Mesendoderm (in vitro differentiated cells): Measurements from ENCODE around the gene ANLN.
A peak's percentile ranks its signal among the peaks of the same experiment; 100 is the strongest.
"Not testable (repeated sequence)": the region's sequence is repeated elsewhere in the genome, so short reads cannot be mapped to it uniquely, and the experiment has no call there.

ENCODE experiments used
- DNase-seq: peaks from one replicate; pipeline ENCODE4 v3.0.0; 2013
- H2AK5ac ChIP-seq: 2 replicates; pipeline ENCODE4 v1.6.1; 2013; ENCODE audit warnings: low read length, inconsistent platforms
- H2BK120ac ChIP-seq: 2 replicates; pipeline ENCODE4 v1.6.1; 2013; ENCODE audit warnings: low read depth, mild to moderate bottlenecking, low read length, moderate library complexity, mixed read lengths
- H2BK15ac ChIP-seq: replicated peaks from 2 replicates; pipeline ENCODE4 v1.6.1; 2013; ENCODE audit warnings: low read depth, mild to moderate bottlenecking, moderate library complexity
- H2BK5ac ChIP-seq: 2 replicates; pipeline ENCODE4 v1.6.1; 2013; ENCODE audit warnings: low read length, inconsistent platforms
- H3K18ac ChIP-seq: 2 replicates; pipeline ENCODE4 v1.6.1; 2013; ENCODE audit warnings: mild to moderate bottlenecking, low read length, mixed read lengths
- H3K23ac ChIP-seq: one replicate; pipeline ENCODE4 v1.6.1; 2013; ENCODE audit warnings: low read length
- H3K27ac ChIP-seq: 2 replicates; pipeline ENCODE4 v1.5.1; 2013; ENCODE audit warnings: low read depth, mild to moderate bottlenecking, inconsistent platforms, low read length, moderate library complexity
- H3K27me3 ChIP-seq: 2 replicates; pipeline ENCODE4 v1.6.1; 2013; ENCODE audit warnings: low read length, control low read depth, mild to moderate bottlenecking, inconsistent platforms; ENCODE audit not compliant: insufficient read depth, poor library complexity
- H3K36me3 ChIP-seq: 2 replicates; pipeline ENCODE4 v1.6.1; 2013; ENCODE audit warnings: low read length, inconsistent platforms; ENCODE audit not compliant: control insufficient read depth, insufficient read depth
- H3K4ac ChIP-seq: one replicate; pipeline ENCODE4 v1.6.1; 2013; ENCODE audit warnings: low read depth, mild to moderate bottlenecking, low read length, moderate library complexity
- H3K4me1 ChIP-seq: 2 replicates; pipeline ENCODE4 v1.6.1; 2013; ENCODE audit warnings: low read depth, low read length, inconsistent platforms; ENCODE audit not compliant: control insufficient read depth
- H3K4me2 ChIP-seq: 2 replicates; pipeline ENCODE4 v1.6.1; 2013; ENCODE audit warnings: low read length
- H3K4me3 ChIP-seq: 2 replicates; pipeline ENCODE4 v1.5.1; 2013; ENCODE audit warnings: mild to moderate bottlenecking, low read length
- H3K56ac ChIP-seq: one replicate; pipeline ENCODE4 v1.6.1; 2013; ENCODE audit warnings: low read length
- H3K79me1 ChIP-seq: 2 replicates; pipeline ENCODE4 v1.6.1; 2013; ENCODE audit warnings: low read length, inconsistent platforms
- H3K79me2 ChIP-seq: 2 replicates; pipeline ENCODE4 v1.6.1; 2013; ENCODE audit warnings: mild to moderate bottlenecking, low read length; ENCODE audit not compliant: control insufficient read depth, insufficient read depth
- H3K9ac ChIP-seq: 2 replicates; pipeline ENCODE4 v1.6.1; 2013; ENCODE audit warnings: low read length, inconsistent platforms
- H4K5ac ChIP-seq: one replicate; pipeline ENCODE4 v1.6.1; 2013; ENCODE audit warnings: low read length
- H4K8ac ChIP-seq: one replicate; pipeline ENCODE4 v1.6.1; 2013; ENCODE audit warnings: low read depth, mild to moderate bottlenecking, control low read depth, low read length, moderate library complexity
- WGBS: extraction: QIAGEN DNeasy Blood & Tissue Kit; methylation state at CpG from one replicate; pipeline ENCODE4 v1.1.7; 2013; ENCODE audit warnings: low lambda C conversion rate, missing lambda C conversion rate; ENCODE audit not compliant: insufficient coverage; ENCODE audit errors: extremely low coverage; 5-methylcytosine and 5-hydroxymethylcytosine counted together

Gene ANLN

DNA sequence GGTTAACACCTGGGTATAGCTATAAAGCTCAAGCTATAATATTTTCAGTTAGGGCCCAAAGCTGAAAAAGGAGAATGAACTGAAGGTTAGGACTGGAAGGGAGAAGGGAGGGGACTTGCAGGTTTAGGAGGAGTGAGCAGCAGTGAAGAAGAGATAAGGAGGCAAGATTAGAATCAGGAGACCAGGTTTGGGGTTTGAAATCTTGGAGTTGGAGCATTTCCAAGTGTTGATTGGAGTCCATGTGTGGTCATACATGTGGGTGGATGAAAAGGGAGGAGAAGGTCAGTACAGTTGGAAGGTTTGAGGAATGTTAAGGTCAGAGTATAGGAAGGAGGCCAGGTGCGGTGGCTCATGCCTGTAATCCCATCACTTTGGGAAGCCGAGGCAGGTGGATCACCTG is 8.6 kb upstream of the ANLN start:
- H3K27me3 ChIP-seq = no peaks in the 10 kb centered on the region
- H3K18ac ChIP-seq = no peak overlapping the region
- H2BK5ac ChIP-seq = no peak overlapping the region
- no peak overlapping the region for H3K27ac ChIP-seq
- H3K4me1 ChIP-seq = no peaks in the 10 kb centered on the region
- H3K79me2 ChIP-seq = no peaks in the 10 kb centered on the region
- WGBS = no CpG with 5 or more reads among the region's 2 CpGs
- H3K4ac ChIP-seq = no peak overlapping the region
- no peak overlapping the region for H3K4me3 ChIP-seq
- H2BK15ac ChIP-seq = no peak overlapping the region
- DNase-seq = no peak
- H3K23ac ChIP-seq = no peak overlapping the region
- H2AK5ac ChIP-seq = no peak overlapping the region
- H3K56ac ChIP-seq = no peak overlapping the region
- H3K4me2 ChIP-seq = no peak overlapping the region
- no peak overlapping the region for H2BK120ac ChIP-seq
- no peak overlapping the region for H4K5ac ChIP-seq
- no peak overlapping the region for H3K9ac ChIP-seq
- H3K79me1 ChIP-seq = no peaks in the 10 kb centered on the region
- no peak overlapping the region for H4K8ac ChIP-seq
- H3K36me3 ChIP-seq = no peaks in the 10 kb centered on the region

DNA sequence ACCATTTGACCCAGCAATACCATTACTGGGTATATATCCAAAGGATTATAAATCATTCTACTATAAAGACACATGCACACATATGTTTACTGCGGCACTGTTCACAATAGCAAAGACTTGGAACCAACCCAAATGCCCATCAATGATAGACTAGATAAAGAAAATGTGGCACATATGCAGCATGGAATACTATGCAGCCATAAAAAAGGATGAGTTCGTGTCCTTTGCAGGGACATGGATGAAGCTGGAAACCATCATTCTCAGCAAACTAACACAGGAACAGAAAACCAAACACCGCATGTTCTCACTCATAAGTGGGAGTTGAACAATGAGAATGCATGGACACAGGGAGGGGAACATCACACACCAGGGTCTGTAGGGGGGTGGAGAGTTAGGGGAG is 6.4 kb upstream of the ANLN start:
- not testable (repeated sequence) for H3K27ac ChIP-seq, H3K36me3 ChIP-seq, H3K56ac ChIP-seq, H4K8ac ChIP-seq, DNase-seq, H3K4me1 ChIP-seq, H2AK5ac ChIP-seq, H3K18ac ChIP-seq, H3K4me3 ChIP-seq, H3K79me1 ChIP-seq, H2BK15ac ChIP-seq, H3K4me2 ChIP-seq, H3K27me3 ChIP-seq, H2BK120ac ChIP-seq, H3K4ac ChIP-seq, H4K5ac ChIP-seq, H3K79me2 ChIP-seq, H3K9ac ChIP-seq, H3K23ac ChIP-seq, H2BK5ac ChIP-seq
- WGBS = no CpG with 5 or more reads among the region's 3 CpGs

DNA sequence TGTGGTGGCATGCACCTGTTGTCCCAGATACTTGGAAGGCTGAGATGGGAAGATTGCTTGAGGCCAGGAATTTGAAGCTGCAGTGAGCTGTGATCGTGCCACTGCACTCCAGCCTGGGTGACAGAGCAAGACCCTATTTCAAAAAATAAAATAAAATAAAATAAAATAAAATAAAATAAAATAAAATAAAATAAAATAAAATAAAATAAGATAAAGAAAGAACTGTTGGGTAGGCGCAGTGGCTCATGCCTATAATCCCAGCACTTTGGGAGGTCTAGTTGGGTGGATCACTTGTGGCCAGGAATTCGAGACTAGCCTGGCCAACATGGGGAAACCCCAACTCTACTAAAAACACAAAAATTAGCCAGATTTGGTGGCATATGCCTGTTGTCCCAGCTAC is 4.0 kb upstream of the ANLN start:
- H3K56ac ChIP-seq, H2BK5ac ChIP-seq, H3K79me2 ChIP-seq, H3K18ac ChIP-seq, DNase-seq, H3K36me3 ChIP-seq, H4K8ac ChIP-seq, H2AK5ac ChIP-seq, H3K27ac ChIP-seq, H3K4me3 ChIP-seq, H2BK15ac ChIP-seq, H2BK120ac ChIP-seq, H3K27me3 ChIP-seq, H3K9ac ChIP-seq, H3K4me2 ChIP-seq, H3K23ac ChIP-seq, H3K79me1 ChIP-seq, H4K5ac ChIP-seq, H3K4ac ChIP-seq, H3K4me1 ChIP-seq: not testable (repeated sequence)
- no CpG with 5 or more reads among the region's 3 CpGs for WGBS

DNA sequence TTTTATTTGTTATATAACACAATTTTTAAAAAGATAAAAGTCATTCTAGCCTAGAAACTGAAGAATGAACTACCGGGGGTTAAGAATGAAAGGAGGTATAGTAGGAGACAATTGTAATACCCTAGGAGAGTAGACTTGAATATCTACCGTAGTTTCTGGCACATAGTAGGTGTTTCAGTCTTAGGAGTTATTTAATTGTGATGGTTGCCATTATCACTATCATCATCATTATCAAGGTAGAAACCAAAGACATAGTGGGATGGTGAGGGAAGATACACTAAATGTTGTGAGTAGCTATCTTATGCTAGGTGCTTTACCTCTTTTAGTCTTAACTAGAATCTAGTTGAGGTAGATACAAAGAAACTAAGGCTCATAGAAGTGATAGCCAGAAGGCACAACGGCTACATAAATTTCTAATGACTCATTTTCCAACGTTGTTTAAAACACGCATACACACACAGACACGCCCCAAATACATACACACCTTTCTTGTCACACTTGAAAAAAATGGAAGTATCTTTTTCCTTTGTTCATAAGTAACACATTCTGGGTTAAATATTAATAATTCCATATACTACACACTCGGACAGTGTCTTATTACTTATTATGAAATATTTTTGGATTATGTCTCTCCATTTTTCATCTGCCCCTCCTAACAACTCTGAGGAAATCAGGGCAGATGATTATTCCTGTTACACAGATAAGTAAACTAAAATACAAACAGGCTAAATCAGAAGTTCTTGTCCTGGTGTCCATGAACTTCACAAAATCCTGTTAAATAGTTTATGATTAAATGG is 2.0 kb upstream of the ANLN start:
- H4K8ac ChIP-seq = no peak overlapping the region
- no peaks in the 10 kb centered on the region for H3K27me3 ChIP-seq
- DNase-seq = no peak
- no peak overlapping the region for H3K27ac ChIP-seq
- no peak overlapping the region for H3K4ac ChIP-seq
- no peaks in the 10 kb centered on the region for H3K4me1 ChIP-seq
- H3K79me1 ChIP-seq = no peaks in the 10 kb centered on the region
- H2BK5ac ChIP-seq = no peak overlapping the region
- H4K5ac ChIP-seq = no peak overlapping the region
- H3K9ac ChIP-seq = no peak overlapping the region
- no peak overlapping the region for H3K56ac ChIP-seq
- H3K18ac ChIP-seq = no peak overlapping the region
- H3K4me2 ChIP-seq = no peak overlapping the region
- no peak overlapping the region for H3K4me3 ChIP-seq
- no peak overlapping the region for H2AK5ac ChIP-seq
- H2BK15ac ChIP-seq = no peak overlapping the region
- no CpG with 5 or more reads among the region's 7 CpGs for WGBS
- no peak overlapping the region for H2BK120ac ChIP-seq
- H3K36me3 ChIP-seq = no peaks in the 10 kb centered on the region
- no peak overlapping the region for H3K23ac ChIP-seq
- peaks cover 17% of the 10 kb centered on the region for H3K79me2 ChIP-seq

DNA sequence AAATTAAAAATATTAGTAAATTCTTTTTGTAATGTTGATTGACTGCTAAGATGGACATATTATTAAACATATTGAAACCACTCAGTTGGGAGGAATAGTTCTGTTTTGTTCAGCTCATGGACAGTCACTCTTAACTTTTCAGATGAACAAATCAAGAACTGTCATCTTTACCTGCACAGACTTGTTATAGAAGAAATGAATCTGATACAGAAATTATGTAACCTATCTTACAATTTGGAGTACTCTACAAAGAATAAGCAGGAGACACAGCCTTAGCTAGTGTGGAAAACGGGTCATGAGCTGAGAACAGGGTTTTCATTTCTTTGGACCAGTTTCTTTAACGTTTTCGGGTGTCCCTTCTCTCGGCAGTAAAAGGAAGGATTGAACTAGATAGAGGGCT is 1.2 kb upstream of the ANLN start:
- H3K79me1 ChIP-seq = no peaks in the 10 kb centered on the region
- no peak overlapping the region for H3K9ac ChIP-seq
- peaks cover 25% of the 10 kb centered on the region for H3K79me2 ChIP-seq
- no peak overlapping the region for H3K4ac ChIP-seq
- H2AK5ac ChIP-seq = no peak overlapping the region
- no peak overlapping the region for H3K4me3 ChIP-seq
- DNase-seq = no peak
- H3K56ac ChIP-seq = no peak overlapping the region
- H4K5ac ChIP-seq = no peak overlapping the region
- no peaks in the 10 kb centered on the region for H3K27me3 ChIP-seq
- no peak overlapping the region for H2BK5ac ChIP-seq
- H2BK120ac ChIP-seq = no peak overlapping the region
- no peaks in the 10 kb centered on the region for H3K4me1 ChIP-seq
- no CpG with 5 or more reads among the region's 4 CpGs for WGBS
- no peaks in the 10 kb centered on the region for H3K36me3 ChIP-seq
- no peak overlapping the region for H3K23ac ChIP-seq
- H3K18ac ChIP-seq = peak overlapping the region; percentile 47
- H3K27ac ChIP-seq = no peak overlapping the region
- H4K8ac ChIP-seq = peak overlapping the region; percentile 87
- H3K4me2 ChIP-seq = no peak overlapping the region
- peak overlapping the region; percentile 36 for H2BK15ac ChIP-seq
